ENCODE results near the gene RFT1.

Gene RFT1

DNA sequence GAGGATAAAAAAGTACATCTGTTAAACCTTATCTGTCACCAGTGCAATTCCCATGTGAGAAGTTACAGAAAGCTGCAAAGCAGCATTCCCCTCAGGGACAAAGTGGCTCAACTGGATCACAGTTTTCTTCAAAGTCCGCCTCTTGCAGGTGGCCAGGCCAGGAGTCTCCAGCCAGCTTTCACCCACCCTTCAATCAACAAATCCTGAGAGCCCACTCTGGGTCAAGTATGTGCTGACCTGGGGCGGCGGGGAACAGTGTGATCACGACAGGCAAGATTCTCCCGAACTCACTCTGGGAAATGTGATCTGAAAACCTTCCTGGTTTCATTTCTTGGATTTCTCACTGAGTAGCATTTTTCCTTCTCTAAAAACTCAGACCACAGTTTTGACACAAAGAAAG is 39.2 kb downstream of the RFT1 start:
- no CpG with 5 or more reads among the region's 5 CpGs for WGBS (ENCODE audit: extremely low coverage, insufficient coverage, insufficient read length)
- H3K4me2 ChIP-seq (ENCODE audit: low read length): no peak overlapping the region
- no peak overlapping the region for H3K18ac ChIP-seq (ENCODE audit: low read length)
- H3K79me1 ChIP-seq (ENCODE audit: low read length): no peaks in the 10 kb centered on the region
- no peak overlapping the region for H4K91ac ChIP-seq (ENCODE audit: low read depth, low read length)
- H2BK5ac ChIP-seq (ENCODE audit: low read depth, low read length, poor library complexity): no peak overlapping the region
- H3K27ac ChIP-seq (ENCODE audit: low read depth, low read length): no peak overlapping the region
- H2AK5ac ChIP-seq (ENCODE audit: low read length): no peak overlapping the region
- no peak overlapping the region for H3K23ac ChIP-seq (ENCODE audit: low read length)
- H3K9ac ChIP-seq (ENCODE audit: low read length): no peak overlapping the region
- no peak overlapping the region for H3K4me3 ChIP-seq (ENCODE audit: low read depth, low read length)
- H3K14ac ChIP-seq (ENCODE audit: low read length): no peak overlapping the region
- no peaks in the 10 kb centered on the region for H3K27me3 ChIP-seq (ENCODE audit: insufficient read depth, low read length)
- H3K36me3 ChIP-seq (ENCODE audit: control insufficient read depth in 1 of 2, insufficient read depth in 2 of 2, low read length in 2 of 2): peaks cover 3 to 7% of the 10 kb centered on the region in 2 experiments
- peaks cover 2 to 8% of the 10 kb centered on the region in 2 experiments for H3K4me1 ChIP-seq (ENCODE audit: control insufficient read depth in 1 of 2, insufficient read depth in 2 of 2, low read length in 2 of 2)
- H4K8ac ChIP-seq (ENCODE audit: low read depth, low read length): no peak overlapping the region
- H2BK12ac ChIP-seq (ENCODE audit: low read length): no peak overlapping the region
- no peak overlapping the region for H2AFZ ChIP-seq (ENCODE audit: insufficient read depth, low read length, poor library complexity)
- H3K4ac ChIP-seq (ENCODE audit: low read depth, low read length): no peak overlapping the region
- H3K79me2 ChIP-seq (ENCODE audit: control insufficient read depth, insufficient read depth, low read length, poor library complexity): no peaks in the 10 kb centered on the region
- no peak overlapping the region for H2BK120ac ChIP-seq (ENCODE audit: insufficient read depth, low read length, poor library complexity)
- no peaks in the 10 kb centered on the region for H3K9me3 ChIP-seq (ENCODE audit: insufficient read depth, low read depth, low read length)
- no peak overlapping the region for H4K12ac ChIP-seq (ENCODE audit: low read depth, low read length)
- DNase-seq: peak in 1 of 2 donors; percentile 40

DNA sequence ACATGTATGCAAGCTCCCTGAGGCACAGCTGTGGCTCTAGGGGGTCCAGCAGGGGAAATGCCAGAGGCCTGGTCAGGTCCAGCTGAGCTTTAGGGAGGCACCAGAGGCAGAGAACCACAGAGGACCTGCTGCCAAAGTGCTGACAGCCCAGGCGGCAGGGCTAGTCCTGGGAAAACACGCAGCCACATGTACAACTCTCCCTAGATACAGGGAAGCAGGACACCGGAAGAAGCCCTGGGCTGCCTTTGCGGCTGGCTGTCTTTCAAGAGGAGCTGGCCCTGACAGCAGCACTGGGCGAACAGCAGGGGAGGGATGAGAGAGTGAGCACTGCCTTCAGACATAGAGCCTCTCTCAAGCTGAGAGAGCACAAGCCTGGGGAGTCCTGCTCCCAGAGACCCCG is 40.7 kb downstream of the RFT1 start:
- H3K4me2 ChIP-seq (ENCODE audit: low read length): no peak overlapping the region
- H3K14ac ChIP-seq (ENCODE audit: low read length): no peak overlapping the region
- H2AK5ac ChIP-seq (ENCODE audit: low read length): no peak overlapping the region
- H4K12ac ChIP-seq (ENCODE audit: low read depth, low read length): no peak overlapping the region
- H2BK5ac ChIP-seq (ENCODE audit: low read depth, low read length, poor library complexity): no peak overlapping the region
- no peak overlapping the region for H2BK12ac ChIP-seq (ENCODE audit: low read length)
- DNase-seq: no peak
- H3K79me1 ChIP-seq (ENCODE audit: low read length): no peaks in the 10 kb centered on the region
- no peak overlapping the region for H3K4ac ChIP-seq (ENCODE audit: low read depth, low read length)
- no peak overlapping the region for H3K9ac ChIP-seq (ENCODE audit: low read length)
- no peak overlapping the region for H3K27ac ChIP-seq (ENCODE audit: low read depth, low read length)
- no peak overlapping the region for H2BK120ac ChIP-seq (ENCODE audit: insufficient read depth, low read length, poor library complexity)
- H3K4me1 ChIP-seq (ENCODE audit: control insufficient read depth in 1 of 2, insufficient read depth in 2 of 2, low read length in 2 of 2): peaks cover 2 to 8% of the 10 kb centered on the region in 2 experiments
- H4K8ac ChIP-seq (ENCODE audit: low read depth, low read length): no peak overlapping the region
- no peak overlapping the region for H4K91ac ChIP-seq (ENCODE audit: low read depth, low read length)
- no peaks in the 10 kb centered on the region for H3K9me3 ChIP-seq (ENCODE audit: insufficient read depth, low read depth, low read length)
- no peak overlapping the region for H3K23ac ChIP-seq (ENCODE audit: low read length)
- no CpG with 5 or more reads among the region's 6 CpGs for WGBS (ENCODE audit: extremely low coverage, insufficient coverage, insufficient read length)
- no peak overlapping the region for H3K4me3 ChIP-seq (ENCODE audit: low read depth, low read length)
- H3K36me3 ChIP-seq (ENCODE audit: control insufficient read depth in 1 of 2, insufficient read depth in 2 of 2, low read length in 2 of 2): peaks cover 0 to 7% of the 10 kb centered on the region in 2 experiments
- H2AFZ ChIP-seq (ENCODE audit: insufficient read depth, low read length, poor library complexity): no peak overlapping the region
- H3K27me3 ChIP-seq (ENCODE audit: insufficient read depth, low read length): no peaks in the 10 kb centered on the region
- no peaks in the 10 kb centered on the region for H3K79me2 ChIP-seq (ENCODE audit: control insufficient read depth, insufficient read depth, low read length, poor library complexity)
- H3K18ac ChIP-seq (ENCODE audit: low read length): no peak overlapping the region

DNA sequence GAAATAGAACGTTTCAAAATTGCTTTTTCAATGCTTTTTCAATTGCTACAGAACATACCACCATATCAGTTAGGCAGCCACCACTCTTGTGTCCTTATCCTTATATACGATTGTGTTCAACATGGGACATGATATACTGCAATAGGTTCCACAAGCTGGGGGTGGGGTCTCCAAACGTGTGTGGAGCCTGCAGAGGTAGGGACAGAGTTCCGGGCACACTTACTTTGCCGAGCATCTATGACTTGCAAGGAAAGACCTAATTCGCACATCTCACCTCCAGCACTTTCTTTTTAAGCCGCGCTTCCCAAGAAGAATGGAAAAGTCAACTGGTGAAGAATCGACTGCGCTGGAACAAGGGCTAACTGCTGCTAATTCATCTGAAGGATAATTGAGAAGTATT is 44.8 kb downstream of the RFT1 start:
- no peaks in the 10 kb centered on the region for H3K79me2 ChIP-seq (ENCODE audit: control insufficient read depth, insufficient read depth, low read length, poor library complexity)
- H4K12ac ChIP-seq (ENCODE audit: low read depth, low read length): no peak overlapping the region
- no CpG with 5 or more reads among the region's 10 CpGs for WGBS (ENCODE audit: extremely low coverage, insufficient coverage, insufficient read length)

DNA sequence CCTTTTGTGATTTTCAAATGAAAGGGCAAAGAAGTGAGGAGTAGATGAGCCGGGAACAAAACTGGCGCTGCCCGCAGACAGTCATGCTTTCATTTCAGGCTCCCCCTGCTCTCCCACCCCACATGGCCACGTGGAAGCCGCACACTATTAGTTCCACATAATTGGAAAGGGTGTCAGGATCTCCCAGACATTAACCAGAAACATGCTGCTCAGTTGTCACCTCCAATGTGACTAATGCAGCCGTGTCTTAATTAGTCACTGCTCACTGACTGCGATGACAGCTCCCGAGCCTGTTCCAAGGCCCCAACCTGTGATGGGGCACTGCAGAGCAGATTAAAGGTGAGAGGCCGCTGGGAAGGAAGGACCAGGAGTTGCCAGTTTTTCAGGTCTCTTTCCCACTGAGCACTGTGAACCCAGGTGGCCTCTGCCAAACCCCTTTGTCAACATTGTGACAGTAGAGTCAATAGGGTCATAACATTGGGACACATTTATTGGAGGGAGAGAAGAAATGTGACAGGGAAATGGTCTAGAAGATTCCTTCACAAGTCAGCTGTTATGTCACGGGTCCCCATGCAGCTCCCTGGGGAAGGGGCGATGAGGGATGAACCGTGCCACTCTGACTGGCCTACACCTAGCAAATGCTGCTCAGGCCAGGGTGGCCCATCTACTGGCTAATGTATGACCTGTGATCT is 45.8 kb downstream of the RFT1 start:
- Histone ChIP-seq H3K4ac (ENCODE audit: low read depth, low read length) (no peak overlapping the region), H2AFZ (ENCODE audit: insufficient read depth, low read length, poor library complexity) (no peak overlapping the region), H3K27me3 (ENCODE audit: insufficient read depth, low read length) (no peaks in the 10 kb centered on the region), H3K9me3 (ENCODE audit: insufficient read depth, low read depth, low read length) (peaks cover 1% of the 10 kb centered on the region), H3K27ac (ENCODE audit: low read depth, low read length) (no peak overlapping the region), H3K4me3 (ENCODE audit: low read depth, low read length) (no peak overlapping the region), H3K79me2 (ENCODE audit: control insufficient read depth, insufficient read depth, low read length, poor library complexity) (no peaks in the 10 kb centered on the region), H3K23ac (ENCODE audit: low read length) (no peak overlapping the region), H3K18ac (ENCODE audit: low read length) (no peak overlapping the region), H3K79me1 (ENCODE audit: low read length) (no peaks in the 10 kb centered on the region), H4K12ac (ENCODE audit: low read depth, low read length) (no peak overlapping the region), H2BK12ac (ENCODE audit: low read length) (no peak overlapping the region), H2AK5ac (ENCODE audit: low read length) (no peak overlapping the region), H3K14ac (ENCODE audit: low read length) (no peak overlapping the region), H3K4me1 (ENCODE audit: control insufficient read depth in 1 of 2, insufficient read depth in 2 of 2, low read length in 2 of 2) (no peaks in the 10 kb centered on the region), H4K91ac (ENCODE audit: low read depth, low read length) (no peak overlapping the region), H2BK120ac (ENCODE audit: insufficient read depth, low read length, poor library complexity) (no peak overlapping the region), H3K9ac (ENCODE audit: low read length) (no peak overlapping the region), H3K36me3 (ENCODE audit: control insufficient read depth in 1 of 2, insufficient read depth in 2 of 2, low read length in 2 of 2) (no peaks in the 10 kb centered on the region), H2BK5ac (ENCODE audit: low read depth, low read length, poor library complexity) (no peak overlapping the region), H3K4me2 (ENCODE audit: low read length) (no peak overlapping the region), H4K8ac (ENCODE audit: low read depth, low read length) (no peak overlapping the region)
- WGBS (ENCODE audit: extremely low coverage, insufficient coverage, insufficient read length): no CpG with 5 or more reads among the region's 12 CpGs
- no peak for DNase-seq

More for the DNA sequence above, 44.8 kb downstream of the RFT1 start:
- no peak overlapping the region for H3K23ac ChIP-seq (ENCODE audit: low read length)
- H4K8ac ChIP-seq (ENCODE audit: low read depth, low read length): no peak overlapping the region
- no peak overlapping the region for H3K9ac ChIP-seq (ENCODE audit: low read length)
- no peak overlapping the region for H3K4ac ChIP-seq (ENCODE audit: low read depth, low read length)
- H3K4me3 ChIP-seq (ENCODE audit: low read depth, low read length): no peak overlapping the region
- no peak overlapping the region for H4K91ac ChIP-seq (ENCODE audit: low read depth, low read length)
- H2BK5ac ChIP-seq (ENCODE audit: low read depth, low read length, poor library complexity): no peak overlapping the region
- no peaks in the 10 kb centered on the region for H3K9me3 ChIP-seq (ENCODE audit: insufficient read depth, low read depth, low read length)
- H2AFZ ChIP-seq (ENCODE audit: insufficient read depth, low read length, poor library complexity): no peak overlapping the region
- DNase-seq: no peak
- H3K4me2 ChIP-seq (ENCODE audit: low read length): no peak overlapping the region
- H3K14ac ChIP-seq (ENCODE audit: low read length): no peak overlapping the region
- H3K27me3 ChIP-seq (ENCODE audit: insufficient read depth, low read length): no peaks in the 10 kb centered on the region
- H3K18ac ChIP-seq (ENCODE audit: low read length): no peak overlapping the region
- no peak overlapping the region for H2BK120ac ChIP-seq (ENCODE audit: insufficient read depth, low read length, poor library complexity)
- peaks cover 0 to 3% of the 10 kb centered on the region in 2 experiments for H3K36me3 ChIP-seq (ENCODE audit: control insufficient read depth in 1 of 2, insufficient read depth in 2 of 2, low read length in 2 of 2)
- peaks cover 0 to 4% of the 10 kb centered on the region in 2 experiments for H3K4me1 ChIP-seq (ENCODE audit: control insufficient read depth in 1 of 2, insufficient read depth in 2 of 2, low read length in 2 of 2)
- H2AK5ac ChIP-seq (ENCODE audit: low read length): no peak overlapping the region
- H3K27ac ChIP-seq (ENCODE audit: low read depth, low read length): no peak overlapping the region
- H3K79me1 ChIP-seq (ENCODE audit: low read length): no peaks in the 10 kb centered on the region
- H2BK12ac ChIP-seq (ENCODE audit: low read length): no peak overlapping the region
